Keratinocyte (primary cell): ENCODE data around the gene RNF215.

Experiments
- CTCF ChIP-seq, 3 experiments: IDR thresholded peaks in 1 of 3; conservative IDR thresholded peaks in 1 of 3; optimal IDR thresholded peaks in 1 of 3; 2 replicates in 2 of 3; 3 replicates in 1 of 3; pipeline versions ENCODE3 to v1.5.1; 2011; ENCODE audit warnings: low read length in 3 of 3, mild to moderate bottlenecking in 3 of 3, moderate library complexity in 2 of 3, control low read depth in 1 of 3, inconsistent platforms in 1 of 3; ENCODE audit not compliant: insufficient read depth in 2 of 3; ENCODE audit errors: extremely low read depth in 1 of 3
- EZH2 ChIP-seq: IDR thresholded peaks from one replicate; pipeline ENCODE4 v1.6.1; 2012; ENCODE audit warnings: inconsistent platforms, mild to moderate bottlenecking, low read length, moderate library complexity

- TF ChIP-seq CTCF (optimal IDR thresholded peaks at IDR 0.05 in 1 of 3, IDR thresholded peaks at IDR 0.05 in 1 of 3, conservative IDR thresholded peaks at IDR 0.05 in 1 of 3; ENCODE audit: extremely low read depth in 1 of 3, insufficient read depth in 2 of 3, low read length in 3 of 3) (no peak), EZH2 (no peak)
These were observed 35.5 kb upstream of the RNF215 start for GRCh38 chr22:30422481-30423300.
